ENCODE results near the gene ORAI1. TPM values are rescaled to one million over a fixed set of nuclear protein-coding genes. Genes with fewer than 3 reads are reported as not detected.

Gene ORAI1
- total and polyA plus RNA-seq, 2 of the 13 experiments (the other 11 are each of a cell fraction or from before 2014, with no cell fraction given), result 9.2 to 17.2 TPM

DNA sequence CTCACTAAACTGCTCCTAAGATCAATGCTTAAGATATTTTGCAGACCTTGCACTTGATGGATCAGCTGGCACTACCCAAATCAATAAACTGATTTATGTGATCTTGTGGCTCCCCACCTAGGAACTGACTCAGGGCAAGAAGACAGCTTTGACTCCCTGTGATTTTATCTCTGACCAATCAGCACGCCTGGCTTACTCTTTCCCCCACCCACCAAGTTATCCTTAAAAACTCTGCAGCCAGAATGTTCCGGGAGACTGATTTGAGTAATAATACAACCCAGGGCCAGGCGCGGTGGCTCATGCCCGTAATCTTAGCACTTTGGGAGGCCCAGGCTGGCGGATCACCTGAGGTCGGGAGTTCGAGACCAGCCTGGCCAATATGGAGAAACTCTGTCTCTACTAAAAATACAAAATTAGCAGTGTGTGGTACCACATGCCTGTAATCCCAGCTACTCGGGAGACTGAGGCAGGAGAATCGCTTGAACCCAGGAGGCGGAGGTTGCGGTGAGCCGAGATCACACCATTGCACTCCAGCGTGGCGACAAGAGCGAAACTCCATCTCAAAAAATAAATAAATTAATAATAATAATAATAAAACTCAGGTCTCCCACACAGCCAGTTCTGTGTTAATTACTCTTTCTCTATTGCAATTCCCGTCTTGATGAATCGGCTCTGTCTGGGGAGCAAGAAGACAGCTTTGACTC lies 31.1 kb downstream of the ORAI1 start:
- no peak overlapping the region for H2AFZ ChIP-seq (ENCODE audit: low read length)
- H3K4me2 ChIP-seq (ENCODE audit: low read depth, low read length), result no peak overlapping the region
- H3K36me3 ChIP-seq (replicated peaks in 1 of 2; ENCODE audit: control insufficient read depth in 1 of 2, insufficient read depth in 2 of 2, low read length in 2 of 2), result no peaks in the 10 kb centered on the region
- in situ Hi-C loops (cut with HindIII; ENCODE audit: extremely low pct_ligation_motif_present, low pct_unique_long_range_greater_than_20kb) (no loop called here), intact Hi-C loops (cut with micrococcal nuclease; ENCODE audit: unreplicated experiment) (no loop called here)
- no peaks in the 10 kb centered on the region for H3K27me3 ChIP-seq (ENCODE audit: control insufficient read depth in 1 of 2, insufficient read depth in 2 of 2, low read length in 2 of 2)
- no peak overlapping the region for H3K9ac ChIP-seq (ENCODE audit: insufficient read depth, low read depth, low read length)
- TF ChIP-seq, protein P1, sequence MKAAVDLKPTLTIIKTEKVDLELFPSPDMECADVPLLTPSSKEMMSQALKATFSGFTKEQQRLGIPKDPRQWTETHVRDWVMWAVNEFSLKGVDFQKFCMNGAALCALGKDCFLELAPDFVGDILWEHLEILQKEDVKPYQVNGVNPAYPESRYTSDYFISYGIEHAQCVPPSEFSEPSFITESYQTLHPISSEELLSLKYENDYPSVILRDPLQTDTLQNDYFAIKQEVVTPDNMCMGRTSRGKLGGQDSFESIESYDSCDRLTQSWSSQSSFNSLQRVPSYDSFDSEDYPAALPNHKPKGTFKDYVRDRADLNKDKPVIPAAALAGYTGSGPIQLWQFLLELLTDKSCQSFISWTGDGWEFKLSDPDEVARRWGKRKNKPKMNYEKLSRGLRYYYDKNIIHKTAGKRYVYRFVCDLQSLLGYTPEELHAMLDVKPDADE (CRISPR knock-in tag; IDR thresholded peaks at IDR 0.05), result no peak
- TF ChIP-seq ZNF800 (CRISPR knock-in tag; IDR thresholded peaks at IDR 0.05) (no peak), ZBTB42 (CRISPR knock-in tag; IDR thresholded peaks at IDR 0.05) (no peak)
- FAIRE-seq (no peak), DNase-seq (ENCODE audit: low spot score) (no peak), ATAC-seq (no peak)
- H4K20me1 ChIP-seq (ENCODE audit: insufficient read depth, low read length), result no peaks in the 10 kb centered on the region
- POLR2A ChIA-PET, result no interaction called here
- peaks cover 24% of the 10 kb centered on the region for H3K4me1 ChIP-seq (ENCODE audit: insufficient read depth, low read length)
- no peaks in the 10 kb centered on the region for H3K79me2 ChIP-seq (ENCODE audit: insufficient read depth, low read length)
- no TSS peak for BruUV-seq (replicated peaks)
- CTCF ChIA-PET (ENCODE audit: low intra/inter-chr PET ratio, low total read pairs), result no interaction called here
- H3K9me3 ChIP-seq (ENCODE audit: low read length), result no peaks in the 10 kb centered on the region
- H3K27ac ChIP-seq (ENCODE audit: extremely low read length, insufficient read depth, low read length), result no peak overlapping the region
- 79% methylated on average over 18 of the region's 18 CpGs for WGBS (ENCODE audit: low lambda C conversion rate)
- H3K4me3 ChIP-seq (replicated peaks in 1 of 3; ENCODE audit: insufficient read depth in 1 of 3, low read depth in 2 of 3, low read length in 3 of 3), result no peak overlapping the region
